H1 (cell line): Measurements from ENCODE around the gene VWF.

Experiments used
- BRCA1 ChIP-seq: IDR thresholded peaks from 2 replicates; pipeline ENCODE4 v1.6.1; 2012; ENCODE audit warnings: low read depth, low read length, improper control_type of control experiment
- POLR2AphosphoS5 ChIP-seq: IDR thresholded peaks from 2 replicates; pipeline ENCODE4 v1.6.1; 2011; ENCODE audit warnings: low read depth, low read length
- SIX5 ChIP-seq: IDR thresholded peaks from 2 replicates; pipeline ENCODE4 v1.6.1; 2011; ENCODE audit warnings: mild to moderate bottlenecking, low read depth, low read length
- ZNF274 ChIP-seq: IDR thresholded peaks from 2 replicates; pipeline ENCODE4 v1.7.0; 2012; ENCODE audit warnings: low read length, borderline replicate concordance; ENCODE audit errors: extremely low read depth
- TF ChIP-seq, protein P1 (sequence below), 3 experiments: IDR thresholded peaks; 1 replicate in 2 of 3; 2 replicates in 1 of 3; pipeline versions ENCODE4 v1.5.1 to v1.6.1; 2011; ENCODE audit warnings: low read length in 3 of 3, mild to moderate bottlenecking in 3 of 3, inconsistent platforms in 2 of 3, low read depth in 1 of 3, moderate library complexity in 1 of 3; ENCODE audit not compliant: insufficient read depth in 1 of 3; ENCODE audit errors: control extremely low read depth in 1 of 3

GRCh38 chr12:6145564-6145963 lies 21.1 kb upstream of the VWF start:
- TF ChIP-seq SIX5: no peak
- TF ChIP-seq POLR2AphosphoS5: no peak
- TF ChIP-seq, protein P1, sequence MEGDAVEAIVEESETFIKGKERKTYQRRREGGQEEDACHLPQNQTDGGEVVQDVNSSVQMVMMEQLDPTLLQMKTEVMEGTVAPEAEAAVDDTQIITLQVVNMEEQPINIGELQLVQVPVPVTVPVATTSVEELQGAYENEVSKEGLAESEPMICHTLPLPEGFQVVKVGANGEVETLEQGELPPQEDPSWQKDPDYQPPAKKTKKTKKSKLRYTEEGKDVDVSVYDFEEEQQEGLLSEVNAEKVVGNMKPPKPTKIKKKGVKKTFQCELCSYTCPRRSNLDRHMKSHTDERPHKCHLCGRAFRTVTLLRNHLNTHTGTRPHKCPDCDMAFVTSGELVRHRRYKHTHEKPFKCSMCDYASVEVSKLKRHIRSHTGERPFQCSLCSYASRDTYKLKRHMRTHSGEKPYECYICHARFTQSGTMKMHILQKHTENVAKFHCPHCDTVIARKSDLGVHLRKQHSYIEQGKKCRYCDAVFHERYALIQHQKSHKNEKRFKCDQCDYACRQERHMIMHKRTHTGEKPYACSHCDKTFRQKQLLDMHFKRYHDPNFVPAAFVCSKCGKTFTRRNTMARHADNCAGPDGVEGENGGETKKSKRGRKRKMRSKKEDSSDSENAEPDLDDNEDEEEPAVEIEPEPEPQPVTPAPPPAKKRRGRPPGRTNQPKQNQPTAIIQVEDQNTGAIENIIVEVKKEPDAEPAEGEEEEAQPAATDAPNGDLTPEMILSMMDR (IDR thresholded peaks at IDR 0.05; ENCODE audit: control extremely low read depth in 1 of 3, insufficient read depth in 1 of 3, low read depth in 1 of 3, low read length in 3 of 3): no peak
- TF ChIP-seq BRCA1: no peak
- no peak for TF ChIP-seq ZNF274
